ENCODE measurements around the gene NTF4.
"Not testable (repeated sequence)": the region's sequence is repeated elsewhere in the genome, so short reads cannot be mapped to it uniquely, and the experiment has no call there.

NTF4 gene

DNA sequence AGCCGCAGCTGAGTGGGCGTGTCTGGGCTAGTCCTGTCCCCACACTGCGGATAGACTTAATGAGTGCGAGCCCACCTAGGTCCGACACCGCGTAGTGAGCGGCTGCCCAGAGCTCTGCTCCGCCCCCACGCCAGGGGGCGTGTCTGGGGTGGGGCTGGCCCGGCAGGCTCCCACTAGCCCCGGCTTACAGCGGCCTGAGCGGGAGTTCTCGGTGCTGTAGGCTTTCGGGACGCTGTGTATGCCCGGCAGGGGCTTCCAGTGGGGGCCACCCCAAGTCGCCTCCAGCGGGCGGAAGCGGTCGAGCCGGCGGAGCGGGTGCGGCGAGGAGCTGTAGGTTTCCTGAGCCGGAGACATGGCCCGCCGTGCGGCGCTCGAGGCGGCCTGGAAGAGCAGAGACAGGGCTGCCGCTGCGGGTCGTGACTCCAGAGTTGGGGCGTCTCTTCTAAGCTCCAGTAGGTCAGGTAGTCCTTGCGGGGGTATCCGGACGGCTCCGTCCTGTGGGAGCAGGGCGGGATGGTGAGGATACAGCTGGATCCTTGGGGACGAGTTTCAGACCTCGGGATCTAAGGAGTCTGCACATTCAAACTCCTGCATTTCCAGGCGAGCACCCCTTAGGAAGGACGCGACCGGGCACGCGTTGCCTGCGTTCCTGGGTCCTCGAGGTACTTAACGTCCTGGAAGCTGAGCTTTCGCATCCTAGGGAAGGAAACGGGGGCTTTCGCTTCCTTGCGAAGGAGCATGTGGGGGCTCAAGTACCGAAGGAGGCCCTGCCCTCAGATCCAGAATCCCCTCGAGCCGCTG, 8.3 kb downstream of the NTF4 start:
- peak; percentile 44 for DNase-seq

DNA sequence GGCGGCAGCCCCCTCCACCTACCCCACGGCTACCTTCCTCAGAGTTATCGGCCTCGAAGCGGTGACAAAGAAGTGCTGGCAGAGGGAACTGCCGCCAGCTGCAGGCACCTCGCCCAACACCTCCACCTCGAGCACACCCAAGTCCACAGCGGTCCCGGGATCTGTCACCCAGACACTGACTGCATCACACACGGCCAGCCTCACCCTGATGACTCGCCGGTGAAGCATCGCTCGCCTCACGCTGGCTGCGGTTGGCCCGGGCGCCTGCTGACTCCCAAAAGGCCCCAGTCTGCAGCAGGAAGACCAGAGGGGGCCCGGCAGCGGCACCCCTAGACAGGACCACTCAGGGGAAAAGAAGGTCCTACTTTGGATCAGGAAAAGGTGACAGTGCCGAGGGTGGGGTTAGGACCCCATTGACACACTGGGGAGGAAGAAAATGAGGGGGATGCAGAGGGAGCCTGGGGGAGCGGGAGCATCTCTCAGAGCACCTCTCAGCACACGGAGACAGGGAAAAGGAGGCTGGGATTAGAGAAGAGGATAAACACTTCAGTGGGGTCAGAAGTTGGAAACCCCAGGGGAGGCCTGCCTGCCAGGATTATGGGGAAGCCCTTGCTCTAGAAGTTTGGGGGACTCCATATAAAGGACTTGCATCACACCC, 14.1 kb downstream of the NTF4 start:
- not testable (repeated sequence) for DNase-seq

DNA sequence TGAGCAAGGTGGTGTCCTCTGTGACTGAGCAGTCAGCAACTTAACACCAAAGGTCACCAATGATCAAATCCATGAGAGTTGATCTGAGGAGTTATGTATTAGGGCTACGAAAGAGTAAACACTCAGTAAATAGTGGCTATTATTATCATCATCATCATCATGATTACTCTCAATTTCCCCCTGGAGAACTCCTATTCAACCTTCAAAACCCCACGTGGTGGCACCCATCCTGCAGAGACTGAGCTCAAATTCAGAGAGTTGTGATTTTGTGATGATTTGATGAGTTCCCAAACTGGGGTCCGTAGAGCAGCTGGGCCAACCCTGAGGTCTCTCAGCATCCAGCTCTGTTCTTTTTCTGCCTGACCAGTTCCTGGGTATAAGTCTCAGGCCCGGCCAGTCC, 14.8 kb downstream of the NTF4 start:
- DNase-seq = not testable (repeated sequence)

DNA sequence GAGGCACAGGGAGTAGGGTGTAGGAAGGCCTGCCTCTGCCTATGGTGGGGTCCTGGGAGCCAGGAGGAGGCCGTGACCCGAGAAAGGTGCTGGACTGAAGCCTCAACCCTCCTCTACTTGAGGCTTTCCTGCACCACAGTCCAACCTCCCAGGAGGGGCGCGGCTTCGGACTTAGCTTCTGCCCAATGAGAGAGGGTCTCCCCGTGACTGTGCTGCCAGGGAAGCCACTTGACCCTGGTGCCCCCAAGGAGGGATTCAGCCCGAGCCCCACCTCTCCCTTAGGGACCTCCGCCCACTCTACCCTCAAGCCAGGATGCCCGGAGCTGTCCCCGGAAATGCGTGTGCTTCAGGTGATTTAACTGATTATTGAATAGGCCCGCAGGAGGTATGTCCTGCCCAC, 15.6 kb downstream of the NTF4 start, which contains the start of gene CGB8:
CGB8 (minus strand) TSS at position 101 of the 400 bp plus-strand sequence. CDS start 372 bp downstream, outside the sequence.
- not testable (repeated sequence) for DNase-seq

DNA sequence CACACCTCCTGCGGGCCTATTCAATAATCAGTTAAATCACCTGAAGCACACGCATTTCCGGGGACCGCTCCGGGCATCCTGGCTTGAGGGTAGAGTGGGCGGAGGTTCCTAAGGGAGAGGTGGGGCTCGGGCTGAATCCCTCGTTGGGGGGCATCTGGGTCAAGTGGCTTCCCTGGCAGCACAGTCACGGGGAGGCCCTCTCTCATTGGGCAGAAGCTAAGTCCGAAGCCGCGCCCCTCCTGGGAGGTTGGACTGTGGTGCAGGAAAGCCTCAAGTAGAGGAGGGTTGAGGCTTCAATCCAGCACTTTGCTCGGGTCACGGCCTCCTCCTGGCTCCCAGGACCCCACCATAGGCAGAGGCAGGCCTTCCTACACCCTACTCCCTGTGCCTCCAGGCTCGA, 21.1 kb downstream of the NTF4 start, which contains the start of gene CGB5:
CGB5 (plus strand) TSS at position 301 of the 400 bp plus-strand sequence. CDS start 362 bp downstream, outside the sequence.
- DNase-seq = not testable (repeated sequence)

DNA sequence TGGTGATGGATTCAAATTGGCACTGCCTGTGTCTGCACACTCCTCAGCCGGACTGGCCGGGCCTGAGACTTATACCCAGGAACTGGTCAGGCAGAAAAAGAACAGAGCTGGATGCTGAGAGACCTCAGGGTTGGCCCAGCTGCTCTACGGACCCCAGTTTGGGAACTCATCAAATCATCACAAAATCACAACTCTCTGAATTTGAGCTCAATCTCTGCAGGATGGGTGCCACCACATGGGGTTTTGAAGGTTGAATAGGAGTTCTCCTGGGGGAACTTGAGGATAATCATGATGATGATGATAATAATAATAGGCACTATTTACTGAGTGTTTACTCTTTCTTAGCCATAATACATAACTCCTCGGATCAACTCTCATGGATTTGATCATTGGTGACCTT, 22.0 kb downstream of the NTF4 start:
- not testable (repeated sequence) for DNase-seq

DNA sequence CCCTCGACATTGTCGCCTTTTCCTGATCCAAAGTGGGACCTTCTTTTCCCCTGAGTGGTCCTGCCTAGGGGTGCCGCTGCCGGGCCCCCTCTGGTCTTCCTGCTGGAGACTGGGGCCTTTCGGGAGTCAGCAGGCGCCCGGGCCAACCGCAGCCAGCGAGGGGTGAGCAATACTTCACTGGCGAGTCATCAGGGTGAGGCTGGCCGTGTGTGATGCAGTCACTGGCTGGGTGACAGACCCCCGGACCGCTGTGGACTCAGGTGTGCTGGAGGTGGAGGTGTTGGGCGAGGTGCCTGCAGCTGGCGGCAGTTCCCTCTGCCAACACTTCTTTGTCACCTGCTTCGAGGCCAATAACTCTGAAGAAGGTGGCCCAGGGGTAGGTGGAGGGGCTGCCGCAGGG, 22.4 kb downstream of the NTF4 start:
- no peak for DNase-seq

DNA sequence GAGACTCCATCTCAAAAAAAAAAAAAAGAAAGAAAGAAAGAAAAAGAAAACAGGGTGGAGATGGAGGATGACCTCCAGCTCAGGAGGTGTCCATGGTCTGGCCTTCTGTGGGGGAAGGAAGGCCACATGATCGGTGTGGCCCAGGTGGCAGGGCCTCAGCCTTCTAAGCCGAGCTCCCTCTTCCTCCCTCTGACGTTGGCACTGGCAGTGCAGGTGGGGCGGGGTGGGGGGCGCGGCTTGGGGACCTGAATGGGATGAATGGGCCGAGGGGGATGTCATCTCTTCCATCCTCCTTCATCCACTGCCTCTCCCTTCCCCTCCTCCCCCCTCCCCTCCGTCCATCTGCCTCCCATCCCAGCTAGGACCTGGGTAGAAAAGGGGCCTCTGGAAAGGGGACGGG, 24.9 kb downstream of the NTF4 start:
- not testable (repeated sequence) for DNase-seq

DNA sequence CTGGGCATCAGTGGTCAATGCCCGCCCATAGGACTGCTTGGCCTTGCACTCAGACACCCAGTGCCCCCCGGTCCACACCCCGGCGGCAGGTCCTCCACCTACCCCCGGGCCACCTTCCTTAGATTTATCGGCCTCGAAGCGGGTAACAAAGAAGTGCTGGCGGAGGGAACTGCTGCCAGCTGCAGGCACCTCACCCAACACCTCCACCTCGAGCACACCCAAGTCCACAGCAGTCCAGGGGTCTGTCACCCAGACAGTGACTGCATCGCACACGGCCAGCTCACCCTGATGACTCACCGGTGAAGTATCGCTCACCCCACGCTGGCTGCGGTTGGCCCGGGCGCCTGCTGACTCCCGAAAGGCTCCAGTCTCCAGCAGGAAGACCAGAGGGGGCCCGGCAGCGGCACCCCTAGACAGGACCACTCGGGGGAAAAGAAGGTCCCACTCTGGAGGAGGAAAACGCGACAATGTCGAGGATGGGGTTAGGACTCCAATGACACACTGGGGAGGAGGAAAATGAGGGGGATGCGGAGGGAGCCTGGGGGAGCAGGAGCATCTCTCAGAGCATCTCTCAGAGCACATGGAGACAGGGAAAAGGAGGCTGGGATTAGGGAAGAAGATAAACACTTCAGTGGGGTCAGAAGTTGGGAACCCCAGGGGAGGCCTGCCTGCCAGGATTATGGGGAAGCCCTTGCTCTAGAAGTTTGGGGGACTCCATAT, 25.9 kb downstream of the NTF4 start:
- not testable (repeated sequence) for DNase-seq

DNA sequence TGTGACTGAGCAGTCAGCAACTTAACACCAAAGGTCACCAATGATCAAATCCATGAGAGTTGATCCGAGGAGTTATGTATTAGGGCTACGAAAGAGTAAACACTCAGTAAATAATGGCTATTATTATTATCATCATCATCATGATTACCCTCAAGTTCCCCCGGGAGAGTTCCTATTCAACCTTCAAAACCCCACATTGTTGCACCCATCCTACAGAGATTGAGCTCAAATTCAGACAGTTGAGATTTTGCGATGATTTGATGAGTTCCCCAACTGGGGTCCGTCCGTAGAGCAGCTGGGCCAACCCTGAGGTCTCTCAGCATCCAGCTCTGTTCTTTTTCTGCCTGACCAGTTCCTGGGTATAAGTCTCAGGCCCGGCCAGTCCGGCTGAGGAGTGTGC, 26.5 kb downstream of the NTF4 start:
- not testable (repeated sequence) for DNase-seq

DNA sequence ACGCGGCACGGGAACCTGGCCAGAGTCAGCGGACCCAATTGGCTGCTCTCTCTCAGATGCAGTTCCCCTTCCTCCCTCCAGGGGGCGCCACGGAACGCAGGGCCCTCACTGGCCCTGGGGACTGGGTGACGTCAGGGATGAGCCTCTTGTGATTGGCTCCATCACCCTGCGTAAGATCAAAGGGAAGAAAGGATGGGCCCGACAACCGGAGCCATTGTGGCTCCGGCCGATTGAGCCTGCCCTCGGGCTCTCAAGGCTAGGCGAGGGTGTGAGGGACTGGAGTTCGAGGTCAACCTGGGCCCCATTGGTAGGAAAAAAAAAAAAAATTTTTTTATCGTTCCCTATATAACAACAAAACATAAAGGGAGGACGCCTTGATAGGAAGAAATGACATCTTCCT, 27.8 kb downstream of the NTF4 start, which contains the start of gene CGB1:
CGB1 (minus strand) TSS at position 81 of the 400 bp plus-strand sequence. CDS start 184 bp downstream, outside the sequence.
- DNase-seq = not testable (repeated sequence)

DNA sequence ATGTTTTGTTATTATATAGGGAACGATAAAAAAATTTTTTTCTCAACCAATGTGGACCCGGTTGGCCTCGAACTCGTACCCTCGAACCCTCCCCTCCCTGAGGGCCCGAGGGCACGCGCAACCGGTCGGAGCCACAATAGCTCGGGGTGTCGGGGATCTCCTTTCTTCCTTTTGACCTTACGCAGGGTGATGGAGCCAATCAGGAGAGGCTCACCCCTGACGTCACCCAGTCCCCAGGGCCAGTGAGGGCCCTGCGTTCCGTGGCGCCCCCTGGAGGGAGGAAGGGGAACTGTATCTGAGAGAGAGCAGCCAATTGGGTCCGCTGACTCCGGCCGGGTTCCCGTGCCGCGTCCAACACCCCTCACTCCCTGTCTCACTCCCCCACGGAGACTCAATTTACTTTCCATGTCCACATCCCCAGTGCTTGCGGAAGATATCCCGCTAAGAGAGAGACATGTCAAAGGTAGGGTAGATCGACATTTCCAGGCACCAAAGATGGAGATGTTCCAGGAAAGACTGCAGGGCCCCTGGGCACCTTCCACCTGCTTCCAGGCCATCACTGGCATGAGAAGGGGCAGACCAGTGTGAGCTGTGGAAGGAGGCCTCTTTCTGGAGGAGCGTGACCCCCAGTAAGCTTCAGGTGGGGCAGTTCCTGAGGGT, 32.8 kb downstream of the NTF4 start, which contains the start of gene CGB2:
CGB2 (plus strand) TSS at position 249 of the 660 bp plus-strand sequence; CDS start at position 455, 206 bp downstream.
- DNase-seq = peak; percentile 60

DNA sequence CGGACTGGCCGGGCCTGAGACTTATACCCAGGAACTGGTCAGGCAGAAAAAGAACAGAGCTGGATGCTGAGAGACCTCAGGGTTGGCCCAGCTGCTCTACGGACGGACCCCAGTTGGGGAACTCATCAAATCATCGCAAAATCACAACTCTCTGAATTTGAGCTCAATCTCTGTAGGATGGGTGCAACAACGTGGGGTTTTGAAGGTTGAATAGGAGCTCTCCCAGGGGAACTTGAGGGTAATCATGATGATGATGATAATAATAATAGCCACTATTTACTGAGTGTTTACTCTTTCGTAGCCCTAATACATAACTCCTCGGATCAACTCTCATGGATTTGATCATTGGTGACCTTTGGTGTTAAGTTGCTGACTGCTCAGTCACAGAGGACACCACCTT, 34.3 kb downstream of the NTF4 start:
- DNase-seq = not testable (repeated sequence)

DNA sequence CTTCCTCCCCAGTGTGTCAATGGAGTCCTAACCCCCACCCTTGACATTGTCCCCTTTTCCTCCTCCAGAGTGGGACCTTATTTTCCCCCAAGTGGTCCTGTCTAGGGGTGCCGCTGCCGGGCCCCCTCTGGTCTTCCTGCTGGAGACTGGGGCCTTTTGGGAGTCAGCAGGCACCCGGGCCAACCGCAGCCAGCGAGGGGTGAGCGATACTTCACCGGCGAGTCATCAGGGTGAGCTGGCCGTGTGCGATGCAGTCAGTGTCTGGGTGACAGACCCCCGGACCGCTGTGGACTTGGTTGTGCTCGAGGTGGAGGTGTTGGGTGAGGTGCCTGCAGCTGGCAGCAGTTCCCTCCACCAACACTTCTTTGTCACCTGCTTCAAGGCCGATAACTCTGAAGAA, 34.9 kb downstream of the NTF4 start:
- not testable (repeated sequence) for DNase-seq

DNA sequence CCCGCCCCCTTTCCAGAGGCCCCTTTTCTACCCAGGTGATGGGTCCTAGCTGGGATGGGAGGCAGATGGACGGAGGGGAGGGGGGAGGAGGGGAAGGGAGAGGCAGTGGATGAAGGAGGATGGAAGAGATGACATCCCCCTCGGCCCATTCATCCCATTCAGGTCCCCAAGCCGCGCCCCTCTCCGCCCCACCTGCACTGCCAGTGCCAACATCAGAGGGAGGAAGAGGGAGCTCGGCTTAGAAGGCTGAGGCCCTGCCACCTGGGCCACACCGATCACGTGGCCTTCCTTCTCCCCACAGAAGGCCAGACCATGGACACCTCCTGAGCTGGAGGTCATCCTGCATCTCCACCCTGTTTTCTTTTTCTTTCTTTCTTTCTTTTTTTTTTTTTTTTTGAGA, 35.9 kb downstream of the NTF4 start:
- not testable (repeated sequence) for DNase-seq

DNA sequence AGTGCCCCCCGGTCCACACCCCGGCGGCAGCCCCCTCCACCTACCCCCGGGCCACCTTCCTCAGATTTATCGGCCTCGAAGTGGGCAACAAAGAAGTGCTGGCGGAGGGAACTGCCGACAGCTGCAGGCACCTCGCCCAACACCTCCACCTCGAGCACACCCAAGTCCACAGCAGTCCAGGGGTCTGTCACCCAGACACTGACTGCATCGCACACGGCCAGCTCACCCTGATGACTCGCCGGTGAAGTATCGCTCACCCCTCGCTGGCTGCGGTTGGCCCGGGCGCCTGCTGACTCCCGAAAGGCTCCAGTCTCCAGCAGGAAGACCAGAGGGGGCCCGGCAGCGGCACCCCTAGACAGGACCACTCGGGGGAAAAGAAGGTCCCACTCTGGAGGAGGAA, 39.0 kb downstream of the NTF4 start:
- DNase-seq = not testable (repeated sequence)

DNA sequence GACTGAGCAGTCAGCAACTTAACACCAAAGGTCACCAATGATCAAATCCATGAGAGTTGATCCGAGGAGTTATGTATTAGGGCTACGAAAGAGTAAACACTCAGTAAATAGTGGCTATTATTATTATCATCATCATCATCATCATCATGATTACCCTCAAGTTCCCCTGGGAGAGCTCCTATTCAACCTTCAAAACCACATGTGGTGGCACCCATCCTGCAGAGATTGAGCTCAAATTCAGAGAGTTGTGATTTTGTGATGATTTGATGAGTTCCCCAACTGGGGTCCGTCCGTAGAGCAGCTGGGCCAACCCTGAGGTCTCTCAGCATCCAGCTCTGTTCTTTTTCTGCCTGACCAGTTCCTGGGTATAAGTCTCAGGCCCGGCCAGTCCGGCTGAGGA, 39.5 kb downstream of the NTF4 start:
- not testable (repeated sequence) for DNase-seq

DNA sequence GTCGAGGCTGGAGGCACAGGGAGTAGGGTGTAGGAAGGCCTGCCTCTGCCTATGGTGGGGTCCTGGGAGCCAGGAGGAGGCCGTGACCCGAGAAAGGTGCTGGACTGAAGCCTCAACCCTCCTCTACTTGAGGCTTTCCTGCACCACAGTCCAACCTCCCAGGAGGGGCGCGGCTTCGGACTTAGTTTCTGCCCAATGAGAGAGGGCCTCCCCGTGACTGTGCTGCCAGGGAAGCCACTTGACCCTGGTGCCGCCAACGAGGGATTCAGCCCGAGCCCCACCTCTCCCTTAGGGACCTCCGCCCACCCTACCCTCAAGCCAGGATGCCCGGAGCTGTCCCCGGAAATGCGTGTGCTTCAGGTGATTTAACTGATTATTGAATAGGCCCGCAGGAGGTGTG, 40.4 kb downstream of the NTF4 start, which contains the start of gene CGB3:
CGB3 (minus strand) TSS at position 101 of the 400 bp plus-strand sequence. CDS start 362 bp downstream, outside the sequence.
- not testable (repeated sequence) for DNase-seq

DNA sequence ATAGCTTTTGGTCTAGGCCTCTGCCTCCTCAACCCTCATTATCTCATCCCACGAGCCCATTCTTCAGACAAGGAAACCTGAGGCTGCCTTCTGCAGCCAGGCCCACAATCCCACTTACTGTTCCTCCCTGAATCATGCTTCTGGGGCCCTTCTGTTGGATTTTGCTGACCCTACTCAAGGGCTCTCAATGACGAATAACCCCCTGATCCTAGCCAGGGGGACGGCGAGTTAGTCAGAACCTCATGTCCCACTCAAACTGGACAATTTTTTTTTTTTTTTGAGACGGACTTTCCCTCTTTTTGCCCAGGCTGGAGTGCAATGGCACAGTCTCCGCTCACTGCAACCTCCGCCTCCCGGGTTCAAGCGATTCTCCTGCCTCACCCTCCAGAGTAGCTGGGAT, 42.5 kb downstream of the NTF4 start:
- DNase-seq = no peak

DNA sequence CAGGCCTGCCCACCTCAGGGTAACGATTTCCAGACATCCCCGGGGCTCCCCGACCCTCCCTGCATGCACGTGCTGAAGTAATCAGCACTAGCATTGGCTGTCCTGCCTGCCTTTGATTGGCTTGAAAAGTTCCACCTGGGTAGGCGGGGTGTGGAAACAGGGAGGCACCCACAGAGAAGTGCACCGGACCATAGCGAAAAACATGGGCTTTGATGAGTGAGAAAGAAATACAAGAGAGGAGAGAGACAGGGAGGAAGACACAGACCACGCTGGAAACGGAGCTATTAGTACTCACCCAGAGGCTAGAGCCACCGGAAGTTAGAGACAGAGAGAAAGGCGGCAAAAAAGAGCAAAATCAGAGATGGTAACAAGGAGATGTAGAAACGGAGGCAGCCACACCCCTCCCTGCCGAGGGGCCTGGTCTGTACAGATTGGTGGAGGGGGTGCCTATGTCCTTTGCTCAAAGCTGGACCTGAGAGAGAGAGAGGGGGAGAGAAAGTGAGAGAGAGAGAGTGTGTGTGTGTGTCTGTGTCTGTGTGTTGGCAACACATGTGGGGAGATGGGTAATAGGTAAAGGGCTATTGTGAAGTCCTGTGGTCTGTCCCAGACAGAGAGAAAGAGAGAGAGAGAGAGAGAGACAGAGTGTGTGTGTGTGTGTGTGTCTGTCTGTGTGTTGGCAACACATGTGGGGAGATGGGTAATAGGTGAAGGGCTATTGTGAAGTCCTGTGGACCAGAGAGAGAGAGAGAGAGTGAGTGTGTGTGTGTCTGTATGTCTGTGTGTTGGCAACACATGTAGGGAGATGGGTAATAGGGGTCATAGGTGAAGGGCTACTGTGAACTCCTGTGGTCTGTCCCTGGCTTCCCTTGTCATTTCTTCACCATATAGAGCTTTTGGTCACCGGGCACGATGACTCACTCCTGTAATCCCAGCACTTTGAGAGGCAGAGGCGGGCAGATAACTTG, 43.4 kb downstream of the NTF4 start:
- DNase-seq = no peak

DNA sequence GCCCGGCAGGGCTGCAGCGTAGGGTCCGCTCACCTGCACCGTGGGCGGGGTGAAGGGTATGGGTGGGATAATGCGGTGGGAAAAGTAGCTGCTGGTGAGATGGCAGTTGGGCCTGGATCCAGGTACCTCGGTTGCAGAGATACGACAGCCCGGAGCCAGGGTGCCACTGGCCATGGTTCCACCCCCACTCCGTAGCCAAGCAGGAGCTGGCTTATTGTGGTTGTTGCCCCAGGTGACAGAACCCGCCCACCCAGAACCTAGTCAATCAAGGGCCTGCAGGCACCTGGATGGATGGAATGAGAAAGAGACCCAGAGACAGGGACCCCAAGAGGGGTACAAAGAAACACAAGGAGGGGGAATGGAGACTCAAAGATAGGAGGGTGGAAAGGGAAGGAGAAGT, 44.3 kb downstream of the NTF4 start:
- DNase-seq = no peak
